ENCODE measurements around the gene EPG5.

GRCh38 chr18:45856531-45856930 lies 110.6 kb downstream of the EPG5 start:
- no peak for TF ChIP-seq CTCF (IDR thresholded peaks at IDR 0.05)
- no peak for TF ChIP-seq EZH2phosphoT487 (IDR thresholded peaks at IDR 0.05)
- TF ChIP-seq EZH2 (IDR thresholded peaks at IDR 0.05) = no peak

Measured in neural progenitor cell (in vitro differentiated cells).